WTC11 (cell line): Measurements from ENCODE around the gene ZFYVE28. TPM values are rescaled to one million over a fixed set of nuclear protein-coding genes. Genes with fewer than 3 reads are reported as not detected.

Experiments
- ATAC-seq: fragments of 200-7000 bp; cut with Tn5 transposase; 2 replicates; pipeline ENCODE4 v1.10.0; 2021; ENCODE audit warnings: mild to moderate bottlenecking, moderate library complexity
- CTCF ChIA-PET: fragments of 300-600 bp; sonication (Branson Sonifier 250); formaldehyde crosslinking; loops from one replicate; lab custom pipeline; 2021; ENCODE audit warnings: antibody characterized with exemption; lab: Charles Lee
- POLR2A ChIA-PET: fragments of 350-600 bp; sonication (Branson Sonifier 250); formaldehyde crosslinking; loops from one replicate; lab custom pipeline; 2021; ENCODE audit warnings: antibody characterized with exemption; lab: Charles Lee
- DNase-seq: peaks from one replicate; pipeline ENCODE4 v3.0.0; 2021; ENCODE audit warnings: low spot score
- H3K27ac Mint-ChIP-seq: 2 replicates; pipeline ENCODE4 v1.8.0; 2021; ENCODE audit warnings: mixed read lengths
- H3K27me3 Mint-ChIP-seq: 2 replicates; pipeline ENCODE4 v1.8.0; 2021; ENCODE audit warnings: low read depth, mild to moderate bottlenecking, moderate library complexity, mixed read lengths
- H3K36me3 Mint-ChIP-seq: 2 replicates; pipeline ENCODE4 v1.8.0; 2021; ENCODE audit warnings: mixed read lengths
- H3K4me1 Mint-ChIP-seq: 2 replicates; pipeline ENCODE4 v1.8.0; 2022; ENCODE audit warnings: mixed read lengths
- H3K4me3 Mint-ChIP-seq: 2 replicates; pipeline ENCODE4 v1.8.0; 2021; ENCODE audit warnings: mild to moderate bottlenecking, moderate library complexity, mixed read lengths
- H3K9me3 Mint-ChIP-seq: 2 replicates; pipeline ENCODE4 v1.8.0; 2021; ENCODE audit warnings: mixed read lengths
- AFF4 ChIP-seq: sonication (generic); formaldehyde crosslinking; IDR thresholded peaks from 2 replicates; pipeline ENCODE4 v1.8.1; 2023; ENCODE audit warnings: mild to moderate bottlenecking, missing genetic modification reagents, borderline replicate concordance
- ATF2 ChIP-seq: sonication (generic); formaldehyde crosslinking; IDR thresholded peaks from 2 replicates; pipeline ENCODE4 v1.8.1; 2022; ENCODE audit warnings: low read depth, missing genetic modification reagents, borderline replicate concordance
- ATF3 ChIP-seq: sonication (generic); formaldehyde crosslinking; conservative IDR thresholded peaks from 2 replicates; pipeline ENCODE4 v1.8.1; 2022; ENCODE audit warnings: mild to moderate bottlenecking, missing genetic modification reagents
- E2F1 ChIP-seq: sonication (generic); formaldehyde crosslinking; IDR thresholded peaks from 2 replicates; pipeline ENCODE4 v1.8.0; 2022; ENCODE audit warnings: mild to moderate bottlenecking, missing genetic modification reagents
- ETV6 ChIP-seq: sonication (generic); formaldehyde crosslinking; IDR thresholded peaks from 2 replicates; pipeline ENCODE4 v1.8.1; 2022; ENCODE audit warnings: mild to moderate bottlenecking, missing genetic modification reagents
- HMGXB4 ChIP-seq: sonication (generic); formaldehyde crosslinking; IDR thresholded peaks from 2 replicates; pipeline ENCODE4 v1.8.1; 2023; ENCODE audit warnings: mild to moderate bottlenecking, moderate library complexity, missing genetic modification reagents
- MXD4 ChIP-seq: fragments of 250-450 bp; sonication (Bioruptor Pico); IDR thresholded peaks from 2 replicates; pipeline ENCODE4 v1.8.0; 2021; ENCODE audit warnings: mild to moderate bottlenecking, moderate library complexity, borderline replicate concordance
- SMAD3 ChIP-seq: sonication (generic); formaldehyde crosslinking; IDR thresholded peaks from 2 replicates; pipeline ENCODE4 v1.8.0; 2022; ENCODE audit warnings: missing genetic modification reagents, mild to moderate bottlenecking, borderline replicate concordance
- SP1 ChIP-seq: sonication (generic); formaldehyde crosslinking; conservative IDR thresholded peaks from 2 replicates; pipeline ENCODE4 v1.8.1; 2022; ENCODE audit warnings: missing genetic modification reagents
- TP53 ChIP-seq: sonication (generic); formaldehyde crosslinking; IDR thresholded peaks from 2 replicates; pipeline ENCODE4 v1.8.1; 2023; ENCODE audit warnings: mild to moderate bottlenecking, missing genetic modification reagents
- USF1 ChIP-seq: sonication (generic); formaldehyde crosslinking; IDR thresholded peaks from 2 replicates; pipeline ENCODE4 v1.8.0; 2022; ENCODE audit warnings: mild to moderate bottlenecking, missing genetic modification reagents
- ZNF423 ChIP-seq: fragments of 250-450 bp; sonication (Bioruptor Pico); IDR thresholded peaks from 2 replicates; pipeline ENCODE4 v2.1.2; 2022; ENCODE audit warnings: mild to moderate bottlenecking, moderate library complexity
- total RNA-seq: library from RNA; stranded (reverse); gene quantifications from 3 replicates; pipeline ENCODE4 v1.2.3, GENCODE V29; 2021

The ZFYVE28 gene
- total RNA-seq, 1 experiment from 2014 or later = 7.8 TPM

- TF ChIP-seq AFF4 (CRISPR knock-in tag) (no peak), ATF3 (CRISPR knock-in tag) (no peak), E2F1 (CRISPR knock-in tag) (no peak), ATF2 (CRISPR knock-in tag) (no peak), SMAD3 (CRISPR knock-in tag) (no peak), USF1 (CRISPR knock-in tag) (no peak), HMGXB4 (CRISPR knock-in tag) (no peak)
Observed at GRCh38 chr4:2321279-2322196, 96.9 kb downstream of the ZFYVE28 start (continued).

GRCh38 chr4:2320746-2321145, 97.7 kb downstream of the ZFYVE28 start:
- Mint-ChIP-seq H3K27ac (no peak overlapping the region), H3K4me1 (peaks cover 11% of the 10 kb centered on the region)
- TF ChIP-seq SP1 (CRISPR knock-in tag) = no peak
- TF ChIP-seq ATF2 (CRISPR knock-in tag) = no peak
- TF ChIP-seq ZNF423 = no peak
- TF ChIP-seq MXD4 = no peak
- no peak for TF ChIP-seq SMAD3 (CRISPR knock-in tag)
- no peak for TF ChIP-seq TP53
- no peak for TF ChIP-seq ETV6 (CRISPR knock-in tag)
- TF ChIP-seq, all 79 proteins: peak for 0
- Mint-ChIP-seq H3K27me3 (peaks cover 4% of the 10 kb centered on the region; the same call in 1 of the 2 replicates), H3K9me3 (peaks cover 10% of the 10 kb centered on the region), H3K36me3 (no peaks in the 10 kb centered on the region), H3K4me3 (no peak overlapping the region)
- ATAC-seq (no peak), DNase-seq (no peak)
- ChIA-PET POLR2A (no interaction called here), CTCF (interaction anchor here (1.3 kb wide), 1 partner anchor 121 kb away, joined by 4 read pairs; no protein-coding TSS in a partner anchor)
